PC-9 (cell line): ENCODE measurements around the gene BCL2A1. TPM values are rescaled to one million over a fixed set of nuclear protein-coding genes. Genes with fewer than 3 reads are reported as not detected.

Experiments used
- BruUV-seq: library from RNA; stranded (reverse); fragments of 400-500 nt; replicated peaks from 2 replicates; lab custom pipeline; 2021; lab: Mats Ljungman, UMichigan
- CTCF ChIA-PET: fragments of 300-600 bp; sonication (Branson Sonifier 250); formaldehyde crosslinking; loops from one replicate; lab custom pipeline; 2022; ENCODE audit warnings: antibody characterized with exemption; lab: Charles Lee
- POLR2A ChIA-PET: fragments of 300-600 bp; sonication (Branson Sonifier 250); formaldehyde crosslinking; loops from one replicate; lab custom pipeline; 2022; ENCODE audit warnings: antibody characterized with exemption; ENCODE audit not compliant: unreplicated experiment; lab: Charles Lee
- DNase-seq, 2 experiments: peaks; one replicate each; pipeline versions ENCODE4 v3.0.0 to v3.0.0-alpha.2; 2015 to 2022; ENCODE audit warnings: mixed read lengths in 1 of 2
- H2AFZ ChIP-seq: fragments of 200-600 bp; sonication (generic); 2 replicates; pipeline ENCODE4 v1.8.1; 2017; ENCODE audit warnings: antibody characterized with exemption
- H3F3A ChIP-seq: fragments of 200-600 bp; sonication (generic); 2 replicates; pipeline ENCODE4 v1.8.1; 2017; ENCODE audit warnings: antibody characterized with exemption, mild to moderate bottlenecking, low read depth; ENCODE audit not compliant: insufficient read depth
- H3K27ac ChIP-seq: fragments of 200-600 bp; sonication (generic); 2 replicates; pipeline ENCODE4 v1.6.1; 2016; ENCODE audit warnings: mixed run types
- H3K27me3 ChIP-seq: fragments of 200-600 bp; sonication (generic); 2 replicates; pipeline ENCODE4 v1.6.1; 2016; ENCODE audit warnings: low read depth, mixed run types; ENCODE audit not compliant: insufficient read depth
- H3K36me3 ChIP-seq: fragments of 200-600 bp; sonication (generic); 2 replicates; pipeline ENCODE4 v1.6.1; 2016; ENCODE audit warnings: low read depth, mixed run types
- H3K4me1 ChIP-seq: fragments of 200-600 bp; sonication (generic); replicated peaks from 2 replicates; pipeline ENCODE4 v1.6.1; 2016; ENCODE audit warnings: mixed run types; ENCODE audit not compliant: insufficient read depth
- H3K4me2 ChIP-seq: fragments of 200-600 bp; sonication (generic); 2 replicates; pipeline ENCODE4 v1.6.1; 2017; ENCODE audit warnings: mixed run types
- H3K4me3 ChIP-seq: fragments of 200-600 bp; sonication (generic); 2 replicates; pipeline ENCODE4 v1.6.1; 2016; ENCODE audit warnings: mixed run types
- H3K79me2 ChIP-seq: fragments of 200-600 bp; sonication (generic); 2 replicates; pipeline ENCODE4 v1.6.1; 2017; ENCODE audit warnings: low read depth, mixed run types
- H3K9me2 ChIP-seq: fragments of 200-600 bp; sonication (generic); 2 replicates; pipeline ENCODE4 v1.8.1; 2017; ENCODE audit warnings: mild to moderate bottlenecking; ENCODE audit not compliant: insufficient read depth
- H3K9me3 ChIP-seq: fragments of 200-600 bp; sonication (generic); 2 replicates; pipeline ENCODE4 v1.8.1; 2016; ENCODE audit warnings: low read depth; ENCODE audit not compliant: insufficient read depth
- H4K20me1 ChIP-seq: fragments of 200-600 bp; sonication (generic); 2 replicates; pipeline ENCODE4 v1.8.1; 2017; ENCODE audit not compliant: insufficient read depth
- CTCF ChIP-seq: fragments of 200-600 bp; sonication (generic); conservative IDR thresholded peaks from 2 replicates; pipeline ENCODE4 v1.6.1; 2017; ENCODE audit warnings: mixed run types, antibody characterized with exemption, mild to moderate bottlenecking, moderate library complexity
- EZH2 ChIP-seq: fragments of 200-600 bp; sonication (generic); IDR thresholded peaks from 2 replicates; pipeline ENCODE4 v1.8.0; 2017; ENCODE audit warnings: antibody characterized with exemption, low read depth
- intact Hi-C: fragments of 100-400 bp; cut with micrococcal nuclease; formaldehyde crosslinking; loops from one replicate; pipeline ENCODE4 v1.10.0; 2022; ENCODE audit not compliant: unreplicated experiment
- total RNA-seq: library from RNA; stranded (reverse); gene quantifications from 2 replicates; pipeline ENCODE4 v1.2.3, GENCODE V29; 2021

Gene BCL2A1
- total RNA-seq, 1 experiment from 2014 or later, result not detected

GRCh38 chr15:79966634-79967297 lies 4.2 kb downstream of the BCL2A1 start:
- H3K27ac ChIP-seq, result no peak overlapping the region

GRCh38 chr15:79965846-79966630 lies 5.0 kb downstream of the BCL2A1 start:
- POLR2A ChIA-PET, result interaction anchor here (0.7 kb wide), 1 partner anchor 1083 kb away, joined by 3 read pairs; no protein-coding TSS in a partner anchor

More at GRCh38 chr15:79966634-79967297, 4.2 kb downstream of the BCL2A1 start:
- Histone ChIP-seq H2AFZ (no peak overlapping the region), H4K20me1 (no peaks in the 10 kb centered on the region), H3K9me2 (no peaks in the 10 kb centered on the region), H3K79me2 (no peaks in the 10 kb centered on the region), H3K27me3 (no peaks in the 10 kb centered on the region), H3K4me3 (no peak overlapping the region), H3F3A (no peaks in the 10 kb centered on the region), H3K9me3 (no peaks in the 10 kb centered on the region), H3K4me2 (no peak overlapping the region), H3K4me1 (no peaks in the 10 kb centered on the region), H3K36me3 (no peaks in the 10 kb centered on the region)
- DNase-seq, result no peak
- POLR2A ChIA-PET, result interaction anchor here (0.7 kb wide), 1 partner anchor 1082 kb away, joined by 3 read pairs; no protein-coding TSS in a partner anchor
- intact Hi-C loops, result no loop called here
- no peak for TF ChIP-seq EZH2
- TF ChIP-seq CTCF, result no peak
- CTCF ChIA-PET, result no interaction called here
- no TSS peak for BruUV-seq

More at GRCh38 chr15:79965846-79966630, 5.0 kb downstream of the BCL2A1 start:
- BruUV-seq, result no TSS peak
- intact Hi-C loops, result no loop called here
- CTCF ChIA-PET, result no interaction called here
- no peaks in the 10 kb centered on the region for H3K36me3 ChIP-seq
- TF ChIP-seq CTCF (no peak), EZH2 (no peak)
- H3K9me2 ChIP-seq, result no peaks in the 10 kb centered on the region
- no peaks in the 10 kb centered on the region for H4K20me1 ChIP-seq
- H3K27me3 ChIP-seq, result no peaks in the 10 kb centered on the region
- H3K4me1 ChIP-seq, result no peaks in the 10 kb centered on the region
- H3K79me2 ChIP-seq, result no peaks in the 10 kb centered on the region
- H3K4me2 ChIP-seq, result no peak overlapping the region
- H3K9me3 ChIP-seq, result no peaks in the 10 kb centered on the region
- no peak overlapping the region for H3K27ac ChIP-seq
- H3K4me3 ChIP-seq, result no peak overlapping the region
- DNase-seq, result no peak
- H3F3A ChIP-seq, result no peaks in the 10 kb centered on the region
- H2AFZ ChIP-seq, result no peak overlapping the region
